Measurements from ENCODE around the gene CRYAB. TPM values are rescaled to one million over a fixed set of nuclear protein-coding genes. Genes with fewer than 3 reads are reported as not detected.

Gene CRYAB
- total RNA-seq, 1 donor from 2014 or later, result not detected

- H3K36me3 Mint-ChIP-seq (ENCODE audit: low read depth, unreplicated experiment), result no peaks in the 10 kb centered on the region
- no peaks in the 10 kb centered on the region for H3K9me3 Mint-ChIP-seq (ENCODE audit: unreplicated experiment)
- no peaks in the 10 kb centered on the region for H3K27me3 Mint-ChIP-seq (ENCODE audit: unreplicated experiment)
- peak overlapping the region; percentile 6 for H3K27ac Mint-ChIP-seq (ENCODE audit: unreplicated experiment)
- no peak overlapping the region for H3K4me3 Mint-ChIP-seq (ENCODE audit: unreplicated experiment)
- no peak for TF ChIP-seq CTCF (IDR thresholded peaks at IDR 0.05; ENCODE audit: unreplicated experiment)
- no peak for DNase-seq (ENCODE audit: low spot score)
- peaks cover 13% of the 10 kb centered on the region for H3K4me1 Mint-ChIP-seq (ENCODE audit: unreplicated experiment)
Observed at GRCh38 chr11:111917312-111917711, 5.7 kb upstream of the CRYAB start.

- H3K4me1 Mint-ChIP-seq (ENCODE audit: unreplicated experiment), result peaks cover 13% of the 10 kb centered on the region
- H3K36me3 Mint-ChIP-seq (ENCODE audit: low read depth, unreplicated experiment), result no peaks in the 10 kb centered on the region
- H3K9me3 Mint-ChIP-seq (ENCODE audit: unreplicated experiment), result no peaks in the 10 kb centered on the region
- DNase-seq (ENCODE audit: low spot score), result no peak
- no peak overlapping the region for H3K4me3 Mint-ChIP-seq (ENCODE audit: unreplicated experiment)
- peaks cover under 1% of the 10 kb centered on the region for H3K27me3 Mint-ChIP-seq (ENCODE audit: unreplicated experiment)
- TF ChIP-seq CTCF (IDR thresholded peaks at IDR 0.05; ENCODE audit: unreplicated experiment), result no peak
- peak overlapping the region; percentile 6 for H3K27ac Mint-ChIP-seq (ENCODE audit: unreplicated experiment)
Observed at GRCh38 chr11:111916768-111917167, 5.2 kb upstream of the CRYAB start.

GRCh38 chr11:111913997-111914396, 2.4 kb upstream of the CRYAB start:
- Mint-ChIP-seq H3K9me3 (ENCODE audit: unreplicated experiment) (no peaks in the 10 kb centered on the region), H3K4me3 (ENCODE audit: unreplicated experiment) (no peak overlapping the region), H3K36me3 (ENCODE audit: low read depth, unreplicated experiment) (no peaks in the 10 kb centered on the region), H3K27me3 (ENCODE audit: unreplicated experiment) (peaks cover 6% of the 10 kb centered on the region), H3K4me1 (ENCODE audit: unreplicated experiment) (peaks cover 17% of the 10 kb centered on the region), H3K27ac (ENCODE audit: unreplicated experiment) (no peak overlapping the region)
- no peak for TF ChIP-seq CTCF (IDR thresholded peaks at IDR 0.05; ENCODE audit: unreplicated experiment)
- DNase-seq (ENCODE audit: low spot score), result no peak

- no peak for TF ChIP-seq CTCF (IDR thresholded peaks at IDR 0.05; ENCODE audit: unreplicated experiment)
- Mint-ChIP-seq H3K27me3 (ENCODE audit: unreplicated experiment) (peaks cover 6% of the 10 kb centered on the region), H3K36me3 (ENCODE audit: low read depth, unreplicated experiment) (no peaks in the 10 kb centered on the region), H3K27ac (ENCODE audit: unreplicated experiment) (no peak overlapping the region), H3K4me1 (ENCODE audit: unreplicated experiment) (peaks cover 16% of the 10 kb centered on the region), H3K4me3 (ENCODE audit: unreplicated experiment) (no peak overlapping the region), H3K9me3 (ENCODE audit: unreplicated experiment) (no peaks in the 10 kb centered on the region)
- no peak for DNase-seq (ENCODE audit: low spot score)
Observed at GRCh38 chr11:111913031-111913861, 1.7 kb upstream of the CRYAB start.

GRCh38 chr11:111912535-111912934, 965 bp upstream of the CRYAB start, which contains the start of gene HSPB2:
HSPB2 (plus strand) TSS chr11:111912734; CDS start chr11:111912830, 96 bp downstream.
- no peak within 1 kb of the TSS for H3K4me3 Mint-ChIP-seq (ENCODE audit: unreplicated experiment)
- H3K4me1 Mint-ChIP-seq (ENCODE audit: unreplicated experiment), result peaks cover 14% of the 10 kb centered on the region
- H3K9me3 Mint-ChIP-seq (ENCODE audit: unreplicated experiment), result no peaks in the 10 kb centered on the region
- no peak within 1 kb of the TSS for H3K27ac Mint-ChIP-seq (ENCODE audit: unreplicated experiment)
- no peaks in the 10 kb centered on the region for H3K36me3 Mint-ChIP-seq (ENCODE audit: low read depth, unreplicated experiment)
- no peak for TF ChIP-seq CTCF (IDR thresholded peaks at IDR 0.05; ENCODE audit: unreplicated experiment)
- H3K27me3 Mint-ChIP-seq (ENCODE audit: unreplicated experiment), result peaks cover 6% of the 10 kb centered on the region
- no peak for DNase-seq (ENCODE audit: low spot score)

Data from endothelial cell (in vitro differentiated cells).